Measurements from ENCODE around the gene CLNK.
A peak's percentile ranks its signal among the peaks of the same experiment; 100 is the strongest.
"Not testable (repeated sequence)": the region's sequence is repeated elsewhere in the genome, so short reads cannot be mapped to it uniquely, and the experiment has no call there.

The CLNK gene

DNA sequence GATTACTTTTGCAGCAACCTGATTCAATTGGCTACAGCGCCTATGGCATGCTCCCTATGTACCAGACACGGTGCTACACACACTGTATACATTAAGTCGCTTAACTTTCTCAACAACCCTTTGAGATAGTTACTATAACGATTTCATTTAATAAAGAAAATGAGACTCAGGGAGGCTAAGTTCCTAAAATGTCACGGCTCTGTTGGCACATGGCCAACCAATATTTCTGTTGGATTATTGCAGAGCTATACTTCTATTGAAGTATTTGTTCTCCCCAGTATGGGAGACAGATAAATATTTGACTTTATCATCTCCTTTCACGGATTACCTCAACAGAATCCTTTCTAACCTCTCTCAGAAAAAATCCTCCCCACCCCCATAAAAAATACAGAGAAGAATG lies 25.3 kb downstream of the CLNK start:
- DNase-seq = no peak

DNA sequence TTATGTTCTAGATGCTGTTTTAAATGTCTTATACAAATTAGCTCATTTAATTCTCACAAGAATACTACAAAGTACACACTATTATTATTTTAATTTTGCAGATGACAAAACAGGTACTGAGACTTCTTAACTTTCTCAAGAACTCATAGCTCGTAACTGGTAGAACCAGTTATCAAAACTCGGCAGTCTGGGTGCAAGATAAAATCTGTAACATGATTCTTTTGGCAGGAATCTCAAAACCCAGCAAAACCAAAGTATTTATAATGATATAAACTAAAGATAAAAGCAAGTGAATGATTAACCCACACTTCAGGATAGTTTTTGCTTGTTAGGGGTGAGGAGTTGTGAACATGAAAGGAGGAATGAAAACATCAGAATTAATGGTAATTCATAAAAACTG lies 27.6 kb downstream of the CLNK start:
- no peak for DNase-seq

DNA sequence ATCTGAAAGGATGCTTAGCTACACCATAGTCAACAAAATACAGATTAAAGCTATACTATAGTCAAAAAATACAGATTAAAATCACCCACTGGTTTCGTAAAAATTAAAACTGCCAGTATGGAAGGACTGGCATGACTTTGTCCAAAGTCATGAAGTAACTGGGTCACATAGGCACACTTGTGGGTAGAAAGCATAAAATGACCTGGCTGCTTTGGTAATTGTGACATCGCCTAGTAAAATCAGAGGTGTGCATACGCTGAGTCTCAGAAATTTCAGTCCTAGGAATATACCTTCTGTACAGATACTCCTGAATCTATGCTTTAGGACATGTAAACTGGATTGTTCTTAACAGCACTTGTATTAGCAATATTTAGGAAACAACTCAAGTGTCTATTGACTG lies 28.1 kb downstream of the CLNK start:
- DNase-seq = no peak

DNA sequence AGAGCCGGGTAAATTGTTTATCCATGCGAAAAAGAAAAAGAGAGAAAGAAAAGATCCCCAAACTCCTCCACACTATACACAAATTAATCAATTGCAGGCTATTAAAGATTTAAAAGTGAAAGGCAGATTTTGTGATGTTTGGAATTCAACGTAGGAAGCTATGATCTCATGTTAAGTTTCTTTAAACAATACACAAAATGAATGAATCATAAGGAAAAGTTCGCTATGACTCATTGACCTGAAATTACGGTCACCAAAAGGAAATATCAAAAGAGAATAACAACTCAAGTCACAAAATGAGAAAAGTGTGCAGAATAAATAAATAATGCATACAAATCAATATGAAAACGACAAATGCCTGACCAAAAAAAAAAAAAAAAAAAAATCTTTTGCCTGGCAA lies 28.6 kb downstream of the CLNK start:
- no peak for DNase-seq

DNA sequence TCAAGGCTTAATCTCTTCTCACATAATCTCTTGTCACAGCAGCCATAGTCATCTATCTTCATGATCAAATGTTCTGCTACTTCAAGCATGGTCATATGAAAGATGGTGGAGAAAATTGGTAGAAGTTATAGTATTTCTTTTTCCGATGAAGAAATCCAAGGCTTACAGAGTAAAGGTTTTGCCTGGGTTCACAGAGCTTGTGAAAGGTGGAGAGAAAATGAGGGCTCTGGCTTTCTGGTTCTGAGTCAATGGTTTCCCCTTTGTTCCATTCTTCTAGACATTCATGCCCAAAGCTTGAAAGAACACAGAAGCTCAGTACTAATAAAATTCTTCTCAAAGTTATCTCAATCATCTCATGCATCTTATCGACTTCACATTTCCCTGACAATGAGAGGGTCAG lies 36.1 kb downstream of the CLNK start:
- DNase-seq = no peak

DNA sequence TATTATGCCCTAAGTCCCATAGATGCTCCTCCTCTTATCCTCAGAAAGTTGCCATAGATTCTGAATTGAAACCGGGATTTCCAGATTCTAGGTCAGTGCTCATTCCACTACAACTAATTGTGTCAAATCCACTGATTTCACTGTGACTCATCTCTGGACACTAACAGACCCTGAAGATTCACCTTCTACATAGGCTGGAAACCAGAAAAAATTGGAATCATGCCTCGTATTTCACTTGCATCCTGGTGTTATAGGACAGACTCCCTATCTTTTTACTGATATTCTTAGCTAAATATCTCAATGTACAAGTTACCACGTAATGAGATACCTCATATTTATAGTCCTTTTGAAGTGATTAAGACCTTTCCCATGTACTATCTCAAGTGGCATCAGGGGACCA lies 36.7 kb downstream of the CLNK start:
- DNase-seq = no peak

DNA sequence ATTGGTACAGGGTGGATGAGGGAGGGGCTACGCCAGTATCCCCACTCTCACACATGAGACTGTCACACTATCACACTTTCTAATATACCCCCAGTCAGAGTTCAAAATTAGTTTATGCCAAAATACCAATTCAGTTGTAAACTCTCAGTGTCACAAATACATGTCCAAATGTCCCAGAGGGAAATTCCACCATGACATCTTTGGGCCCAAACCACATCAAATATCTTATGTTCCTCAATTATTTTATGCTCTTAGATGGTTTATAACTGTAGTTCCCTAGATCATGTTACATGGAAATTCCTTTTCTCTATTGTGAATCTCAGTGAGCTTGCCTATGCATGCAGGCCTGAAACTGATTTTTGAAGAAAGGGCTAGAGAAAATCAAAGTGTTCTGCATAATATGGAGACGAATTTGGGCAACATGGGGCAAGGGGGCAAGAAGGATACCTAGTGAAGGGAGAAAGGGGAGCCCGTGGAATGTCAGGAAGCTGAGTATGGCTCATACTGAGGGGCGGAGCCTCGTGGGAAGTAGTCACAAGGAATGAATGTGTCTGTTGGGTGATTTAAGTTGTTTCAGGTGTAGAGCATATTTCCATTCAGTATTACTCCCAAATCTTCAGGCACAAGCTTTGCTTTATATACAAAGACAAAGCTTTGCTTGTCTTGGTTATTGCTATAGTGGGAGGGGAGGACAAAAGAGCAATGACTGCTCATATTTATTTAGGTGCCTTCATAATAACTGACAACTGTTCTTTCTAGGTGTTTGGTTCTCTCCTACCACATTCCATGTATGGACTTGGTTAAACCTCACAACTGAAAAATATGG lies 40.8 kb downstream of the CLNK start:
- no peak for DNase-seq

DNA sequence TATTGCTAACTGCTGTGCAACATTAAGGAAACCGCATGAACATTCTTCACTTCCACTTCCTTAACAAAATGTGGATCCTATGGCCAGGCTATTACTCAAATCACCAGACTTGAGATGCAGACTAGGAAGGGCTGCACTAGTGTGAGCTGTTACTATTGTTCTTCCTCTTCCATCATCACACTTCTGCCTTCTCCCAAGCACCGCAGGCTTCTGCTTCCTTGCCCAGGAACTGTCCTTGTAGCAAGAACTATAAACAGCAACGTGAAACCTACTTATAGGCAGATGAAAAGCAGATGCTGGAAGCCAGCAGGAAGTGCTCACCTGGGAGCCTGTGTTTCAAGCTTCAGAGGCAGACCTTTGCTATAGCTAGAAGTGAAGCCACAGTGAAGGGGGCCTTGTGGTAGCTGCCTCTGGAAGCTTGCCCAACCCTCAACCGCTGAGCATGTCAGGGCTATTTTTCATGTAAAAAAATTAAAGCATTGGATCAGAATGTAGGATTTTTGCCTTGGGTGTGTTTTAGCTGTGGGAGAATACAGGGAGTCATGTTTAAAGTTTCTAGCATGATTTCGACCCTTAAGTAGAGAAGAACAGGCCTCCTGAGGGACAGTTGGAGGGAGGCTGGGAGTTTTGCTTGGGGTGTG lies 43.9 kb downstream of the CLNK start:
- DNase-seq = no peak

DNA sequence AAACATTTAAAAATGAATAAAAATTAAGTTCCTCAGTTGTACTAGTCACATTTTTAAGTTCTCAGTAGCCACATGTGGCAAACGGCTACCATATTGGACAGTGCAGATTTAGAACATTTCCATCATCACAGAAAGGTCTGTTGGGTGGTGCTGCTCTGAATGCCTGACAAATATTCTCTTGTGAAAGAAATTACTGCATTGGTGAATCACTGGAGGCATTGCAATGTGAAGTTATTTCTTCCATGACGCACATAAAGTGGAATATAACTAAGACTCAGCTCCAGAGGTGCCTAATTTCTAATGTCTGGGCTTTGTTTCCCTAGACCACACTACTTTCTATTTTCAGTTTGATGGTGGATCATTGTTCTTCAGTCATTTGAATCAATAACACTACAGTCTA lies 44.9 kb downstream of the CLNK start:
- DNase-seq = no peak

DNA sequence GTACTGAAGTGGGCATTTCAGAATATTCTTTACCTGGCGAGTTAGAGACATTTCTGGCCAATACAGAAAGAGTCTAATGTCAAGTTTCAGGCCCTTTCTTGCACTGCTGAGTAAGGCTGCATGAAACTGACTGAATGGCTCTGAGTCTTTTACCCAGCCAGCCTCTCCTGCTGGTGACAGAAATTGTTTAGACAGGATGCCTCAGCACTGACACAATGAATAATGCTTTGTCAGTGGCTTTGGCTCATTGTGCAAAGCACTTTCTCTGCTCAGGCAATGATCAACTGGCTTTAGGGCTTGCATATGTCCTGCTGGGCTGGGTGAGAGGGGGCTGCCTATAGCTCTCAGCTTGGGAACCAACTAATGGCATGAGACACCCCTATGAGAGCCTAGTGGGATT lies 45.5 kb downstream of the CLNK start:
- no peak for DNase-seq

DNA sequence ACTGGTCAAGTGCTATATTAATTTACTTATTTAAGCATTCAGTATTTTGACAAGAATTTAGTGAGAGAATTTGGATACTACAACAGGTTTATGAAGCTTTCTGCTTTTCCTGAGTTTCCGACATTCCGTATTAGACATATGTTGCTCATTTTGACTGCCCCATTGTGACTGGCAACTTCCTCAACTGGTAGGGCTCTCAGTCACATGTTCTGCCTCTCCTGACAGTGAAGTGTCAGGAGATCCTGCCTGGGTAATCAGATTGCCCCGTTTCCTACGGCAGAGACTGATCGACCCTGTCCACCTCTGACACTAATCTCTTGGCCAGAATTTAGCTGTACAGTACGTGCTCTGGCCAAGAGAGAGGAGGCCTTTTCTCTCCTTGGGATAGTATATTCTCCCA lies 49.5 kb downstream of the CLNK start:
- DNase-seq = no peak

DNA sequence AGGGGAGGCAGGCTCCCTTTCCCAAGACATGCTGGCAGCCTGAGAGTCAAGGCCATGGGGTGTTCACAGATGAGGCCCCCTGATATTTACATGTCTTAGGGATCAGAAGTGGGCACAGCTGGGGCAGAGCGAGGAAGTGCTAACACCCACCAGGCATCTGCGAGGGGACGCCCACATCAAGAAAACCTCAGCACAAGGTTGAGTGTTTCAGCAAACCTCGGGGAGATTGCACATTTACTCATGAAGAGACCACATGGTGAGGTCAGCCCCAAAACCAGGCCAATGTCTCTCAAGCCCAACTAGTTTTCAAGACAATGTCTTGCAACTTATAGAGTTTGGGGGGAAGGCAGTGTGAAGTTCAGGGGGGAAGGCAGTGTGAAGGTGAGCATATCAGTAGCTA lies 55.2 kb downstream of the CLNK start:
- no peak for DNase-seq

DNA sequence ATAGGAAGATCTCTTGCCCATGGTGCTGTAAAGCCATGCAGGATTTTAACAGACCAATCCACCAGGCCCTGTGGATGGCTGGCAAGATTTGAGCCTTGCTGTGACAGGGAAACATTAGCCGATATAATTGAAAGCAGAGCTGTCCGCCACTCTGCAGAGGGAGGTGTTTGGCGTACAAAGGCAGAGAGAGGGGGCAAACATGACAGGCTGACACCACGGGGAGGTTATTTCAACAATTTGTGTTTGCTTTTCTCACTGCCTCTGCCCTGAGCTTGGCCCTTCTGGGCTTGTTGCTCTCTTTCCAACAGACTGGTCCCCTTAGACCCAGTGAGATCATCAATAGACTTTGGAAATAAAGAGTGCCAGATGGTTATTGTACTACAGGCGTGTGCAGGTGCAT lies 59.4 kb downstream of the CLNK start:
- peak; percentile 63 for DNase-seq

DNA sequence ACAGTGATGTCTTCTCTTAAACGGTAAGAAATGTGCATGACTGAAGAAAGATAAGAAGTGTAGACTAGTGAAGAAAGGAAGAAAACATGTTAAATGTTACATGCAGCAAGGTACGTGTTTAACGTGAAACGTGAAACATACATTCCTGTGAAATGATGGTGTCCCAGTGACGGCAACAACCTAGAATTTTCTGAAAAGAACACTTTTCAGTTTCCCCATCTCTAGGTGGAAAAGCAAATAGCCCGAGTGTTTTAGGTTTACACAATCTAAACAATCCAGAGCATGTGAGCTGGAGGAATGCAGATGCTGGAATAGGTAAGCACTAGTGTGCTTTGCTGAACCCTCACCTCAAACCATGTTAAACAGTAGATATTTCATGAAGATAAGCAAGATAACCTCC lies 60.7 kb downstream of the CLNK start:
- no peak for DNase-seq

DNA sequence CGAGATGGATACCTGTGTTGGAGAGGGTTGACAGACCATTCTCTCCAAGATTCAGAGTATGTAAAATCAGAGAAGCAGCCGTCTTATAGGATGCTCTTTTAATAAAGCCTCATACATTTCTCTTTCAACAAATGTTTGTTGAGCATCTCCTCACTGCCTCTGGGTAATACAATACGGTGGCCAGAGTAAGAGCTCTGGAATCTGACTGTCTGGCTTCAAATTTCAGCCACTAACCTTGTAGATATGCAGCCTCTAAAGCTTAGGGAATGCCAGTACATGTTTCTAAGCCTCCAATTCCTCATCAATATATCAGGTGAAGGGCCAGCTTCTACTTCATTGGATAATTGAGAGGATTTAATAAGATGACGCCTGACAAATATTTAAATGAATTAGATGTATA lies 61.3 kb downstream of the CLNK start:
- DNase-seq = no peak

DNA sequence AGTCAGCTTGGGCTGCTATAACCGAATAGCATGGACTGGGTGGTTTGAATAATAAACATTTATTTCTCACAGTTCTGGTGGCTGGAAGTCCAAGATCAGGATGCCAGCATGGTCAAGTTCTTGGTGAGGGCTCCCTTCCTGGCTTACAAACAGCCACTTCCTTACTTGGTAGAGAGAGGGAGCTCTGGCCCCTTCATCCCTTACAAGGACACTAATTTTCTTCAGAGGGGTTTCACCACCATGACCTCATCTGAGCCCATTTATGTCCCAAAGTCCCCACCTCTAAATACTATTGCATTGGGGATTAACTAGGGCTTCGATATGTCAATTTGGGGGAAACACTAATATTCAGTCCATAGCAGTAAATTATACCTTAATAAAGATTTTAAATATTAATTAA lies 61.8 kb downstream of the CLNK start:
- DNase-seq = no peak

DNA sequence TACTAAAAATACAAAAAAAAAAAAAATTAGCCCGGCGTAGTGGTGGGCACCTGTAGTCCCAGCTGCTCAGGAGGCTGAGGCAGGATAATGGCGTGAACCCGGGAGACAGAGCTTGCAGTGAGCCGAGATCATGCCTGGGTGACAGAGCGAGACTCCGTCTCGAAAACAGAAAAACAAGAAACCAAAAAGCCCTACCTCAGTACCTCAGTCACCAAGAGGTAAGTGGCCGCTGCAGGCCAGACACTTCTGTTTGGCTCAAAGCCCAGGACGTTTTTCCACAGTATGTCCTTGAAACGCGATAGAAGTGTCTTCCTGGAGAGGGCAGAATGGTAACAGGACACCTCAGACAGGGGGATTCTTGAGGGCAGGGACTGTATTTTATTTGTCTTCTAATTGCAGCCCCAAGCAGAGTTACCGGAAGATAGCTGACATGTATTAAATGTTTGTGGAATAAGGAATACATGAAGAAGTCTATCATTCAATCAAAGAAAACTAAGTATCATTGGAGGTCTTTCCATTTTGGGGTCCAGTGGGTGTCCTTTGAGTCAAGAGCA lies 63.6 kb downstream of the CLNK start:
- DNase-seq = no peak

DNA sequence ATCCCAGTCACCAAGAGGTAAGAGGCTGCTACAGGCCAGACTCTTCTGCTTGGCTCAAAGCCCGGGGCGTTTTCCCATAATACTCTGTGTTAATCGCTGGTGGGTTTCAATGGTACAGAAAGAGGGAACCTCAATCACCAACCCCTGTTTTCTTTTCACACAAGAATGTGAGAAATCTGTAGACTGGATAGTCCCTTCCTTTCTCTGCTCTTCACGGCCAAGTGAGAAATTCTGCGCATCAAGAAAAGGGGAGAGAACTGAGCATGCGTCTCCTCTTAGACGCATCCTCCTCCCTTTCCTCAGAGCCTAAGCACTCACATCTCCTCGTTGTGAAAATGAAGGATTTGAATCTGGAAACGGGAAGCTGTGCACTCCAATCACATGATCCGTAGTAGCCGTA lies 64.7 kb downstream of the CLNK start:
- no peak for DNase-seq

DNA sequence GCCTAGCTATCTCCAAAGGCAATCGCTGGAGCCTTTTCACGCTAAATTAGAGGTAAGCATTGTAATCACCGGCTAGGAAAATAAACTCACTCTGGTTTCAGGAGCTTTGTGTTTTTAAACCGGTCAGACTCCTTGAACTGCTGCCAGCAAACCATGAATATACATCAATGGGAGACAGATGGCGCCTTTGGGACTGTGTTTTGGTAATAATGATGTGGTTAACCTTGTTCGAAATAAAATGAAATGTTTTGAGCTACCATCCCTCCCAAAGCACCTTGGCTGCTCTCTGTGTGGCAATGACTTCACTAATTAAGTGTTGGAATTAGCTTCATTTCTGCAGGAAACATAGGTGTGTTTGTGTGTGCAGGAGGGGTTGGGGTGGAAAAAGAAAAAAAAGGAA lies 65.3 kb downstream of the CLNK start:
- DNase-seq = peak; percentile 80

DNA sequence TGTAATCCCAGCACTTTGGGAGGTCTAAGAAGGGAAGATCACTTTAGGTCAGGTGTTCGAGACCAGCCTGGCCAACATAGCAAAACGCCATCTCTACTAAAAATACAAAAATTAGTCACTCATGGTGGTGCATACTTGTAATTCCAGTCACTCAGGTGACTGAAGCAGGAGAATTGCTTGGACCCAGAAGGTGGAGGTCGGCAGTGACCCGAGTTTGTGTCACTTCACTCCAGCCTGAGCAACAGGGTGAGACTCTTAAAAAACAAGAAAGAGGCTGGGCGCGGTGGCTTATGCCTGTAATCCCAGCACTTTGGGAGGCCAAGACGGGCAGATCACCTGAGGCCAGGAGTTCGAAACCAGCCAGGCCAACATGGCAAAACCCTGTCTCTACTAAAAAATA lies 69.6 kb downstream of the CLNK start:
- not testable (repeated sequence) for DNase-seq

DNA sequence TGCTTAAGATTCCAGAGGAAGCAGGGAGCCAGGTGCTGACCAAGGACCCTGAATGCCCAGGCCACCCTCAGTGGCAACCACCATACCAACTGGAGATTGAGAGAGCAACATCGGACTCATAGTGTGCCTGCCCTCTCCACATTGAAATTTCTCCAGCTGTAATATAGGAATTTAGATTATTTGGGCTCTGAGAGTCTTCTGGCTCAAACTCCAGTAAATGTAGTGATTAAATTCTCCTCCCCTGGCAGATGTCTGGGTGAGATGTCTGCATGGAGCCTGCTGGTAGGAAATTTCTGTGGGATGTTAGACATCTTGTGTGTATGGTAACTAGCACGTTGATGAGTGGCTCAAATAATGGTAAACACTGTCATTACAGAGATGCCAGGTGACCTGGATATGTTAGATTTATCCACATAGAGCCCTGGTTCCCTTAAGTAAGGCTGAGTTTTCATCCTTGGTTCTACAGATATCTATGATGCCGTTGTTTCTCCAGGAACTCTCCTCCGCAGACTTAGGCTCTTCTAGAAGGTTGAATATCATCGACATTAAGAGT lies 70.6 kb downstream of the CLNK start:
- DNase-seq = no peak

DNA sequence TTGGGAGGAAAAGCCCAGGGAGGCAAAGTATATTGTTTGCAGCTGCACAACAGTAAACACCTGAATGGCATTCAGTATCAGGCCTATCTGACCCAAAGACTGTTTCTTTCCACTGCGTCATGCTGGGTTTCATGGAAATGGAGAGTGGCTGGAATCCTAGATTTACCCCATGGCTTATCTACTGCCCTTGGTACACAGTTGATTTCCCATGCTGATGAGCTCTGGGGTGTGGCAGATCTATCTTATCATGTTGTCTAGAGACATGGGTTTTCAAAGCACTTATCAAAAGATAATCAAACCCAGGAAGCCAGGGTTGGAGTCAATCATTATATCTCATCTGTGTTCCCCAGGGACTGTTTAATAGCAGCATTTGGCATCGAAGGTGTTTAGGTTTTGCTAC lies 72.1 kb downstream of the CLNK start:
- no peak for DNase-seq

DNA sequence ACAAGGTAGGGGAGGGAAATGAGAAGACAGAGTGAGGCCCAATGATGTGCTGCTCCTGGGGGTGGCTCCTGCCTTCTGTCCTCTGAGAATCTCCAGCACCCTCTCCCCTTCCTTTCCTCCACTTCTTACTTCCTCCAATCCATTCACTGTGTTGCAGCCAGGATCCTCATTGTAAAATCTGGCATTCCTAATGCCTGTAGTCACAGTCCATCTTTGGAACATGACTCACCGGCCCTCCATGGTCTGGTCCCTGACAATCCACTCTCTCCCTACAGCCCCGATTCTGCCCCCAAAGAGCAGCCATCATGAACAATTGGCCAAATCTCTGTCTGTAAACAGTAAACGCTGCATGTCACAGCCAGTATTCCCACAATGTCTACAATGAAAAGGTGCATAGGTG lies 72.9 kb downstream of the CLNK start:
- DNase-seq = no peak

DNA sequence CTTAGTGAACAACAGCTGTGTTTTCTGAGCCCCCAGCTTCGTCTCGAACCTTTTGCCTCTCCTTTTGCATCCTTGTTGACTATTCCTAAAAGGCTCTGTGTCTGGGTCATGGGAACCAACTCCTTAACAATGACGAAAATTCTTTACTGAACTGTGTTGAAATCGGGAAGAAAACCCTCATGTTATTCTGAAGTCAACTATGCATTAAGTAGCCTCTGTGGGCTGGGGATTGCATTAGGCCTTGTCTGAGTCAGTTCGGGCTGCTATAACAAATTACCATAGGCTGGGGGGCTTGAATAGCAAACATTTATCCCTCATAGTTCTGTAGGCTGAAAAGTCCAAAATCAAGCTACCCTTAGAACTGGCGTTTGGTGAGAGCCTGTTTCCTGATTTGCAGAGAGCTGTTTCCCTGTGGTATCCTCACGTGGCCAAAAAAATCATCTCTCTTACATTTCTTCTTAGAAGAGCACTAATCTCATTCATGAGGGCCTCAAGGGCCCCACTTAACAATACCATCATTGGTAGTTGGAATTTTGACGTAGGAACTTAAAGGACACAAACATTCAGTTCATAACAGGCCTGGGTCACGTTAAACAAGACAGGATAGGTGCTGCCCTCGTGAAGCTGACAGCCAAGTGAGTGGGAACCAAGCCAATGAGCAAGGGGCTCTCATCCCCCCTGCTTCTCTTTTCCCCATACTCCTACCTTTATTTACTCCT lies 75.9 kb downstream of the CLNK start:
- no peak for DNase-seq

All from NCI-H1694 treated with DMSO at 0.1 percent for 48 hours (cell line).